HG03460 (cell line): ENCODE data around the gene RECK.
"Not testable (repeated sequence)": the region's sequence is repeated elsewhere in the genome, so short reads cannot be mapped to it uniquely, and the experiment has no call there.

Experiments
- ATAC-seq: cut with Tn5 transposase; IDR thresholded peaks from one replicate; pipeline ENCODE4 v1.9.1; 2021; ENCODE audit not compliant: unreplicated experiment

Gene RECK

GRCh38 chr9:36153746-36154145 is 117.0 kb downstream of the RECK start:
- ATAC-seq, result no peak

DNA sequence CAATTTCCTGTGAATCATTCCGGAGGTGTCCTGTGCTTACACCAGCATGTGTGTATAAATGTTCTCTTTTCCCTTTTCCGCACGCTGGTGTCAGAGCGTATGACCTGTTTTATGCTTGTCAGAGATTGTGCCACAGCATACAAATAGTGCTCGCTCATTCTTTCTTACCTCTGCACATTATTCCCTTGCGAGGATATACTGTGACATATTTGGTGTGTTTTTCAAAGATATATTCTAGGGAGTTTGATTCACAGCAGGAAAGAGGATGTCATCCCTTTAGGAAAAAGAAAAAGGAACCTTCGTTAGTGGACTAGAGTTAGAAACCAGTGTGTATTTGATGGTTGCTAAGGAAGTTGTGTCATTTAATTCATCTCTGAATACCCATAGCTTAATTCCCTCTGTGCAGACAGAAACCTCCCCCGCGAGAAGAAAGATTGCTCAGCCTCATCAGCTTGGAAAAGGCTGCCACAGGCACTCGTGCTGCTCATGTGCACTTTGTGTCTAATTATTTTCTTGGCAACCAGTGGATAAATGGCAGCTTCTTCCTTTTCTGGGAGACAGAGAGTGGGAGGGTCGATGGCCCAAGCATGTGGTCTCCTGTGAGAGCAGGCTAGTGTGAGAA is 117.7 kb downstream of the RECK start:
- no peak for ATAC-seq

DNA sequence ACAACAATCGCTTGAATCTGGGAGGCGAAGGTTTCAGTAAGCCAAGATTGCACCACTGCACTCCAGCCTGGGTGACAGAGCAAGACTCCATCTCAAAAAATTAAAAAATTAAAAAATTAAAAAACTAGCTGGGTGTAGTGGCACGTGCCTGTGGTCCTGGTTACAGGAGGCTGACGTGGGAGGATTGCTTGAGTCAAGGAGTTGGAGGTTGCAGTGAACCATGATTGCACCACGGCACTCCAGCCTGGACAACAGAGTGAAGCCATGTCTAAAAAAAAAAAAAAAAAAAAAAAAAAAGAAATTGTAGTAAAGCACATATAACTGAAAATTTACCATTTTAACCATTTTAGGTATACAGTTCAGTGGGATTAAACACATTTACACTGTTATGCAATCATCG is 119.4 kb downstream of the RECK start:
- ATAC-seq, result no peak

- no peak for ATAC-seq
Observed at GRCh38 chr9:36158122-36158521, 121.4 kb downstream of the RECK start.

- no peak for ATAC-seq
Observed at GRCh38 chr9:36158917-36159316, 122.2 kb downstream of the RECK start.

GRCh38 chr9:36159509-36159908 is 122.8 kb downstream of the RECK start:
- not testable (repeated sequence) for ATAC-seq

DNA sequence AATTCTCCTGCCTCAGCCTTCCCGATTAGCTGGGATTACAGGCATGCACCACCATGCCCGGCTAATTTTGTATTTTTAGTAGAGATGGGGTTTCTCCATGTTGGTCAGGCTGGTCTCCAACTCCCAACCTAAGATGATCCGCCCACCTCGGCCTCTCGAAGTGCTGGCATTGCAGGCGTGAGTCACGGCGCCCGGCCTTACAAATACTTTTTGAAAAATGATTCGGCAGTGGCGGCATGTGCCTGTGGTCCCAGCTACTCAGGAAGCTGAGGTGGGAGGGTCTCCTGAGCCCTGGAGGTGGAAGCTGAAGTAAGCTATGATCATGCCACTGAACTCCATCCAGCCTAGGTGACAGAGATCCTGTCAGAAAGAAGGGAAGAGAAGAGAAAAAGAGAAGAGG is 123.4 kb downstream of the RECK start:
- not testable (repeated sequence) for ATAC-seq

DNA sequence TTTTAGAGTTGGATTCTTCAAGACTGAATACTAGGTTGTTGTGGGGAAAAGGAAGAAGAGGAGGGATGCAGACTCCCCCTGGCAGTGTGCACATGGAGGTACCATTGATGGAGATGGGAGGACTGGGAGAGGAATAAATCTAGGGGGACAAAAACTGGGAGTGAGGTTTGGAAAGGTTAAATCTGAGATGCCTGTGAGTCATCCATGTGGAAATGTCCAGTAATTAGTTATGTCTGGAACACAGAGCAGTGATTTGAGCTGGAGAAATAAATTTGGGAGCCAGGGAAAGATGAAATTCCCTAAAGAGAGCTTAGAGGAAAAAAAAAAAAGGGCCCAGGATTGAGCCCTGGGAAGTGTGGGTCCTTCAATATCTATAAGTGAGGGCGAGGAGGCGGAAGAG is 124.5 kb downstream of the RECK start:
- no peak for ATAC-seq

DNA sequence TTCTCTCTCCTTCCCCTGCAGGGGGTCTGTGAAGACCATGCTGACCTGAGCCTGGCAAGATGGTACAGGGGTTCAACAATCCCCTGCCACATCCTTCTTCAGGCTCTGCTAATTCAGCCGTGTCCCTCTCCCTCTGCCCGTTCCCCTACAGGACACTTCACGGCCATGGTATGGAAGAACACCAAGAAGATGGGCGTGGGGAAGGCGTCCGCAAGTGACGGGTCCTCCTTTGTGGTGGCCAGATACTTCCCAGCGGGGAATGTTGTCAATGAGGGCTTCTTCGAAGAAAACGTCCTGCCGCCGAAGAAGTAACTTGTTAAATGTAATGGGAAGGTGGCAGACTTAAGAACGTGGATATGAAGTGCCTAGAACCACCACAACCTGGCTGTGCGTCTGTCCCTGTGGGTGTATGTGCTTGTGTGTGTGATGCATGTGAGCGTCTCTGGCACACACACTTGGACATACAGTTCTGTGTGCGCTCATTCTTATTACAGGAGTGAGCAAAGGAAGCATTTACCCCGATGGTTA is 125.6 kb downstream of the RECK start:
- ATAC-seq, result no peak

- ATAC-seq, result no peak
Observed at GRCh38 chr9:36163049-36163785, 126.5 kb downstream of the RECK start.

DNA sequence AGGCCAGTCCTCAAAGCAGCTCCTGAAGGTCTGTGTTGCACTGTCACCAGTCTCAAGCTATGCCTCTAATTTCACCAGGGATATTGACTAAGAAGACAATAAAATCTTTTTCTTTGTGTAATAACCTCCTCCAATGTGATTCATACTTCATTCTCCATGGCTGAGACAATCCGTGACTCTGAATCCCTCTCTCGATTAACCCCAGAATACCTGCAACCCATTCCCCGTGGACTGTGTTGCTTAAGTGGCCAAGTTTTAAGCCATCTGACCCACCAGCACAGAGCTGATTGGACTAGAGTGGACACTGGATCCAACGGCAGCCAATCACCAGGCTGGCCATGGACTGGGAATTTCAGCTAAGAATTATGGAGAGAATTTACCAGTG is 127.1 kb downstream of the RECK start:
- ATAC-seq, result no peak

- ATAC-seq, result no peak
Observed at GRCh38 chr9:36164372-36164771, 127.7 kb downstream of the RECK start.

DNA sequence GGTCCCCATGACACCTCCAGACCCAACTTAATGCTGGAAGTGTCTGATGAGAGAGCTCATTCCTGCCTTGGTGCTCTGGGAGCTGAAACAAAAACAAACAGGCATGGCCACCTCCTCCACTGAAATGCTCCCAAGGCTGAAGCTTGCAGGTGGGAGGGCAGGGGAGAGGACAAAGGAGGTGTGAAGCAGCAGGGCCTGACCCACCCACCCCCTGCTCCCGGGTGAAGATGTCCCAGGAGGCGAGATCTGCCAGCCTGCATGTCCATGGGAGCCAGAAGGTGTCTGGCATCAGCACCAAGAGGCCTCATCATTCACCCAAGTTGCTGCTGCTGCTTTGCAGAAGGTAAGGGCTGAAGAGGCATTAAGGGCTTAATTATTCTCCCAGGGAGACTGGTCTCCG is 128.3 kb downstream of the RECK start:
- ATAC-seq, result no peak

GRCh38 chr9:36165826-36166167 is 129.1 kb downstream of the RECK start:
- ATAC-seq, result no peak

DNA sequence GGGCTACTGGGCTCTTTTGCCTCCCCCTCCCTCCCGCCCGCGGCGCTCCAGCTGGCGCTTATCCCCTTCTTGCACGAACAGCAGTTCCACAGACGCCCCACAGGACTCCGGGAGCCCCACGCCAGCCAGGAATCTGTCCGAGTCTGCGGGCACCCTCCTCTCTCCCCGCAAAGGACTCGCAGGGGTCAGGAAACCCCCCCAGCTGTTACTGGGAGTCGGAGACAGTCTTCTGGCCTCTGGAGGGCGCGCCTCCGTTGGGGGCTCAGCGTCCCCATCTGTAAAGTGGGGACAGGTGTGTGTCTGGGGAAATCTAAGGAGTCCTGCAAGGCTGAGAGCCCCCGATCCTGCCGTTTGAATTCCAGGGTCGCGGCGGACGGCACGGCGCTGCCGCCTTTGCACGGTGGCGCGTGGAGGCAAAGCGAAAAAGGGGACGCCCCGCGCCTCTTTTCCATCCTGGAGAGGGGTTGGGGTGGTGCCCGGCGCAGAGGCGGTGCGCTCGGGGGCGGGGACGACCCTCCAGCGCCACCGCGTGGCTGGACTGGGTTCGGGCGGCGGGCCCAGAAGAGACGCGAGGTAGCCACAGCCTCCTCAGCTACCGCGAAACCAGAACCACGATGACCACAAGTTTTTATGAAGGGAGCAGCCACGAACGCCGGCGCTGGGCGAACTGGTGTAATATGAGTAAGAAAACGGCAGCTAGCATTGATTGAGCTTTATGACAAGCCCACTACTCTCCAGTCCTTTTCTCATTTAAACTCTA is 129.6 kb downstream of the RECK start:
- ATAC-seq, result no peak

- ATAC-seq, result no peak
Observed at GRCh38 chr9:36169166-36169565, 132.5 kb downstream of the RECK start, which contains the start of gene CCIN. CCIN (plus strand) TSS chr9:36169388; CDS start chr9:36169503, 115 bp downstream.

DNA sequence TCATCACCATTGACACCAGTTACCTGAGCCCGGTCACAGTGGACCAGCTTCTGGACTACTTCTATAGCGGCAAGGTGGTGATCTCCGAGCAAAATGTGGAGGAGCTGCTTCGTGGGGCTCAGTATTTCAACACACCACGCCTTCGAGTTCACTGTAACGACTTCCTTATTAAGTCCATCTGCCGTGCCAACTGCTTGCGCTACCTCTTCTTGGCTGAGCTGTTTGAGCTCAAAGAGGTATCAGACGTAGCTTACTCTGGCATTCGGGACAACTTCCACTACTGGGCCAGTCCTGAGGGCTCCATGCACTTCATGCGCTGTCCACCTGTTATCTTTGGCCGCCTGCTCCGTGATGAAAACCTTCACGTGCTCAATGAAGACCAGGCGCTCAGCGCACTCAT is 133.0 kb downstream of the RECK start:
- no peak for ATAC-seq

- ATAC-seq, result no peak
Observed at GRCh38 chr9:36170531-36170930, 133.8 kb downstream of the RECK start.

DNA sequence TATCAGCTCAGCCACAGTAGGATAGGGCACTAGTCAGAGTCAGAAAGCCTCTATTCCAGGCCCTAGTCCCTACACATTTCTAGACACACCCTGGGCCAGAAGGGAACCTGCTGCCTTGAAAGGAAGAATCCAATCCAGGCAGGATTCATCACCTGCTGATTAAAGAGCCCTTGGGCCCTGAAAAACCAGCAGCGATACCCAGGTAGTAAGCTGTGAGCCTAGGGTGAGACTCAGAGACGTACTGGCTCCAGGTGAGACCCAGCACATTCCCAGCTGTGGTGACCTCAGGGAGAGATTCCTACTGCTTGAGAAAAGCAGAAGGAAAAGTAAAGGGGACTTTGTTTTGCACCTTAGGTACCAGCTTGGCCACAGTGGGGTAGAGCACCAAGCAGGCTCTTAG is 137.1 kb downstream of the RECK start:
- no peak for ATAC-seq
